ENCODE measurements around the gene SMAD5. TPM values are rescaled to one million over a fixed set of nuclear protein-coding genes. Genes with fewer than 3 reads are reported as not detected.

The SMAD5 gene
- total and polyA plus RNA-seq, 5 donors: 8.7 to 62.9 (median 55.7) TPM

GRCh38 chr5:136099870-136100269, 32.8 kb upstream of the SMAD5 start:
- 87% methylated on average over 3 of the region's 3 CpGs for WGBS
- ATAC-seq: no peak
- Histone ChIP-seq H3K4me1 (ENCODE audit: control insufficient read depth, insufficient read depth, low read length) (no peaks in the 10 kb centered on the region), H3K27me3 (ENCODE audit: control insufficient read depth, insufficient read depth) (no peaks in the 10 kb centered on the region), H3K27ac (ENCODE audit: low read length) (no peak overlapping the region), H3K9me3 (ENCODE audit: control insufficient read depth, low read length) (no peaks in the 10 kb centered on the region), H3K4me3 (ENCODE audit: low read length) (no peak overlapping the region)
- no peak for DNase-seq
- intact Hi-C loops (cut with DNase I): no loop called here

GRCh38 chr5:136101884-136102283, 30.8 kb upstream of the SMAD5 start:
- Histone ChIP-seq H3K27ac (ENCODE audit: low read length) (no peak overlapping the region), H3K9me3 (ENCODE audit: control insufficient read depth, low read length) (no peaks in the 10 kb centered on the region), H3K4me3 (ENCODE audit: low read length) (no peak overlapping the region), H3K4me1 (ENCODE audit: control insufficient read depth, insufficient read depth, low read length) (no peaks in the 10 kb centered on the region), H3K27me3 (ENCODE audit: control insufficient read depth, insufficient read depth) (no peaks in the 10 kb centered on the region)
- ATAC-seq (no peak), DNase-seq (no peak)
- 96% methylated on average over 1 of the region's 1 CpG for WGBS
- intact Hi-C loops (cut with DNase I): no loop called here

- 95% methylated on average over 1 of the region's 1 CpG for WGBS
- H3K27ac ChIP-seq (ENCODE audit: low read length): no peak overlapping the region
- ATAC-seq: no peak
Observed at GRCh38 chr5:136103118-136103517, 29.5 kb upstream of the SMAD5 start.

GRCh38 chr5:136104306-136104965, 28.2 kb upstream of the SMAD5 start:
- 56% methylated on average over 8 of the region's 8 CpGs for WGBS
- Histone ChIP-seq H3K9me3 (ENCODE audit: control insufficient read depth, low read length) (no peaks in the 10 kb centered on the region), H3K27me3 (ENCODE audit: control insufficient read depth, insufficient read depth) (no peaks in the 10 kb centered on the region), H3K4me3 (ENCODE audit: low read length) (no peak overlapping the region), H3K27ac (ENCODE audit: low read length) (no peak overlapping the region), H3K4me1 (ENCODE audit: control insufficient read depth, insufficient read depth, low read length) (no peaks in the 10 kb centered on the region)
- ATAC-seq (no peak), DNase-seq (no peak)
- intact Hi-C loops (cut with DNase I): no loop called here

More at GRCh38 chr5:136103118-136103517, 29.5 kb upstream of the SMAD5 start:
- H3K4me3 ChIP-seq (ENCODE audit: low read length): no peak overlapping the region
- H3K27me3 ChIP-seq (ENCODE audit: control insufficient read depth, insufficient read depth): no peaks in the 10 kb centered on the region
- no peak for DNase-seq
- intact Hi-C loops (cut with DNase I): no loop called here
- H3K9me3 ChIP-seq (ENCODE audit: control insufficient read depth, low read length): no peaks in the 10 kb centered on the region
- H3K4me1 ChIP-seq (ENCODE audit: control insufficient read depth, insufficient read depth, low read length): no peaks in the 10 kb centered on the region

- DNase-seq (no peak), ATAC-seq (no peak)
- intact Hi-C loops (cut with DNase I): no loop called here
- Histone ChIP-seq H3K9me3 (ENCODE audit: control insufficient read depth, low read length) (no peaks in the 10 kb centered on the region), H3K4me1 (ENCODE audit: control insufficient read depth, insufficient read depth, low read length) (no peaks in the 10 kb centered on the region), H3K4me3 (ENCODE audit: low read length) (no peak overlapping the region), H3K27me3 (ENCODE audit: control insufficient read depth, insufficient read depth) (no peaks in the 10 kb centered on the region), H3K27ac (ENCODE audit: low read length) (no peak overlapping the region)
- 87% methylated on average over 6 of the region's 6 CpGs for WGBS
Observed at GRCh38 chr5:136106351-136107031, 26.2 kb upstream of the SMAD5 start.

- intact Hi-C loops (cut with DNase I): no loop called here
- ATAC-seq (no peak), DNase-seq (no peak)
- 81% methylated on average over 2 of the region's 2 CpGs for WGBS
- Histone ChIP-seq H3K4me1 (ENCODE audit: control insufficient read depth, insufficient read depth, low read length) (no peaks in the 10 kb centered on the region), H3K4me3 (ENCODE audit: low read length) (no peak overlapping the region), H3K27ac (ENCODE audit: low read length) (no peak overlapping the region), H3K9me3 (ENCODE audit: control insufficient read depth, low read length) (no peaks in the 10 kb centered on the region), H3K27me3 (ENCODE audit: control insufficient read depth, insufficient read depth) (no peaks in the 10 kb centered on the region)
Observed at GRCh38 chr5:136108180-136108611, 24.4 kb upstream of the SMAD5 start.

GRCh38 chr5:136108766-136109165, 23.9 kb upstream of the SMAD5 start:
- ATAC-seq: no peak
- H3K27me3 ChIP-seq (ENCODE audit: control insufficient read depth, insufficient read depth): no peaks in the 10 kb centered on the region
- intact Hi-C loops (cut with DNase I): no loop called here
- no peaks in the 10 kb centered on the region for H3K9me3 ChIP-seq (ENCODE audit: control insufficient read depth, low read length)
- 97% methylated on average over 1 of the region's 1 CpG for WGBS
- H3K27ac ChIP-seq (ENCODE audit: low read length): no peak overlapping the region
- no peaks in the 10 kb centered on the region for H3K4me1 ChIP-seq (ENCODE audit: control insufficient read depth, insufficient read depth, low read length)
- no peak overlapping the region for H3K4me3 ChIP-seq (ENCODE audit: low read length)
- no peak for DNase-seq

- intact Hi-C loops (cut with DNase I): no loop called here
- Histone ChIP-seq H3K9me3 (ENCODE audit: control insufficient read depth, low read length) (no peaks in the 10 kb centered on the region), H3K4me1 (ENCODE audit: control insufficient read depth, insufficient read depth, low read length) (no peaks in the 10 kb centered on the region), H3K4me3 (ENCODE audit: low read length) (no peak overlapping the region), H3K27ac (ENCODE audit: low read length) (no peak overlapping the region), H3K27me3 (ENCODE audit: control insufficient read depth, insufficient read depth) (no peaks in the 10 kb centered on the region)
- DNase-seq: no peak
- WGBS: 89% methylated on average over 5 of the region's 5 CpGs
- ATAC-seq: no peak
Observed at GRCh38 chr5:136109453-136110135, 23.1 kb upstream of the SMAD5 start.

GRCh38 chr5:136113606-136114005, 19.0 kb upstream of the SMAD5 start:
- no peak overlapping the region for H3K4me3 ChIP-seq (ENCODE audit: low read length)
- DNase-seq (no peak), ATAC-seq (no peak)
- WGBS: 83% methylated on average over 2 of the region's 2 CpGs
- H3K4me1 ChIP-seq (ENCODE audit: control insufficient read depth, insufficient read depth, low read length): no peaks in the 10 kb centered on the region
- intact Hi-C loops (cut with DNase I): no loop called here
- H3K9me3 ChIP-seq (ENCODE audit: control insufficient read depth, low read length): no peaks in the 10 kb centered on the region
- H3K27ac ChIP-seq (ENCODE audit: low read length): no peak overlapping the region
- H3K27me3 ChIP-seq (ENCODE audit: control insufficient read depth, insufficient read depth): no peaks in the 10 kb centered on the region

GRCh38 chr5:136114414-136115125, 18.1 kb upstream of the SMAD5 start:
- DNase-seq (no peak), ATAC-seq (no peak)
- no peak overlapping the region for H3K4me3 ChIP-seq (ENCODE audit: low read length)
- 88% methylated on average over 5 of the region's 5 CpGs for WGBS
- H3K9me3 ChIP-seq (ENCODE audit: control insufficient read depth, low read length): no peaks in the 10 kb centered on the region
- no peaks in the 10 kb centered on the region for H3K4me1 ChIP-seq (ENCODE audit: control insufficient read depth, insufficient read depth, low read length)
- intact Hi-C loops (cut with DNase I): no loop called here
- no peaks in the 10 kb centered on the region for H3K27me3 ChIP-seq (ENCODE audit: control insufficient read depth, insufficient read depth)
- no peak overlapping the region for H3K27ac ChIP-seq (ENCODE audit: low read length)

All from right cardiac atrium (tissue), 5 donors.